Spinal cord (tissue), 10 donors: ENCODE data around the gene ADAMTSL4. TPM values are rescaled to one million over a fixed set of nuclear protein-coding genes. Genes with fewer than 3 reads are reported as not detected.

ENCODE experiments used
- DNase-seq, 6 donors: peaks; one replicate each; pipeline versions ENCODE4 v3.0.0 to v3.0.0-alpha.2; 2013 to 2015; ENCODE audit warnings: low spot score in 6 of 6, low read depth in 4 of 6
- H3K27ac ChIP-seq: one replicate; pipeline ENCODE4 v1.5.1; 2013; ENCODE audit warnings: low read depth, low read length, control low read depth
- H3K27me3 ChIP-seq: one replicate; pipeline ENCODE4 v1.6.1; 2013; ENCODE audit warnings: low read length; ENCODE audit not compliant: control insufficient read depth, insufficient read depth
- H3K36me3 ChIP-seq: one replicate; pipeline ENCODE4 v1.6.1; 2013; ENCODE audit warnings: low read length; ENCODE audit not compliant: control insufficient read depth, insufficient read depth
- H3K4me1 ChIP-seq: one replicate; pipeline ENCODE4 v1.6.1; 2013; ENCODE audit warnings: low read length; ENCODE audit not compliant: control insufficient read depth, insufficient read depth
- H3K4me3 ChIP-seq: one replicate; pipeline ENCODE4 v1.5.1; 2013; ENCODE audit warnings: low read depth, low read length, control low read depth
- H3K9me3 ChIP-seq: one replicate; pipeline ENCODE4 v1.6.1; 2013; ENCODE audit warnings: low read length; ENCODE audit not compliant: control insufficient read depth, insufficient read depth
- WGBS: methylation state at CpG from one replicate; pipeline ENCODE4 v1.1.5; 2013; ENCODE audit warnings: missing lambda C conversion rate; ENCODE audit not compliant: insufficient coverage; 5-methylcytosine and 5-hydroxymethylcytosine counted together
- polyA plus RNA-seq, 2 donors: library from polyadenylated mRNA; unstranded; fragments of 120-200 nt; gene quantifications; one replicate each; pipeline ENCODE4 v1.2.1, GENCODE V29; 2013; ENCODE audit not compliant: insufficient read length in 2 of 2
- total RNA-seq, 2 donors: library from RNA; depleted of rRNA in 1 of 2; stranded (reverse); fragments of 120-200 nt in 1 of 2; fragments of >200 nt in 1 of 2; gene quantifications; one replicate each; pipeline versions ENCODE4 v1.2.3 to v1.2.4, GENCODE V29; 2013 to 2014
- donor health status: healthy.

ADAMTSL4 gene
- total and polyA plus RNA-seq, 4 donors: 2.6 to 19.1 (median 10.4) TPM

- Histone ChIP-seq H3K27ac (no peak overlapping the region), H3K4me3 (no peak overlapping the region), H3K9me3 (no peaks in the 10 kb centered on the region), H3K4me1 (peaks cover 36% of the 10 kb centered on the region), H3K27me3 (peaks cover 5% of the 10 kb centered on the region), H3K36me3 (peaks cover 46% of the 10 kb centered on the region)
- no peak for DNase-seq
- 88% methylated on average over 21 of the region's 23 CpGs for WGBS
These were observed 4.3 kb downstream of the ADAMTSL4 start for GRCh38 chr1:150553392-150554085.

DNA sequence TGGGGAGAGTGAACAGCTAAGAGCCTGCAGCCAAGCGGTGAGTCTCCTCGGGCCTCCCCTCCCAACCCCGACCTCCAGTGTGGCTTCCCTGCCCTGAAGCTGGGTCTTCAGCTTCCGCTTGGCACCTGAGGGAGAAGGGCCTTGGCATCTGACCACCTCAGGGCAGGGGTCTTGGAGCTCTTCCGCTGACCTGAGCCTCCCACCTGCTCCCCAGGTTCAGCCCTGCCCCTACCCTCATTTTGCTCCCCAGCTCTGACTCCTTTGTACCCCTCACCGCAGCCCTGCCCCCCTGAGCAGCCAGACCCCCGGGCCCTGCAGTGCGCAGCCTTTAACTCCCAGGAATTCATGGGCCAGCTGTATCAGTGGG lies 4.9 kb downstream of the ADAMTSL4 start:
- Histone ChIP-seq H3K36me3 (peaks cover 51% of the 10 kb centered on the region), H3K9me3 (no peaks in the 10 kb centered on the region), H3K27me3 (peaks cover 3% of the 10 kb centered on the region), H3K4me1 (peaks cover 36% of the 10 kb centered on the region), H3K4me3 (no peak overlapping the region), H3K27ac (no peak overlapping the region)
- 89% methylated on average over 5 of the region's 8 CpGs for WGBS
- no peak for DNase-seq

DNA sequence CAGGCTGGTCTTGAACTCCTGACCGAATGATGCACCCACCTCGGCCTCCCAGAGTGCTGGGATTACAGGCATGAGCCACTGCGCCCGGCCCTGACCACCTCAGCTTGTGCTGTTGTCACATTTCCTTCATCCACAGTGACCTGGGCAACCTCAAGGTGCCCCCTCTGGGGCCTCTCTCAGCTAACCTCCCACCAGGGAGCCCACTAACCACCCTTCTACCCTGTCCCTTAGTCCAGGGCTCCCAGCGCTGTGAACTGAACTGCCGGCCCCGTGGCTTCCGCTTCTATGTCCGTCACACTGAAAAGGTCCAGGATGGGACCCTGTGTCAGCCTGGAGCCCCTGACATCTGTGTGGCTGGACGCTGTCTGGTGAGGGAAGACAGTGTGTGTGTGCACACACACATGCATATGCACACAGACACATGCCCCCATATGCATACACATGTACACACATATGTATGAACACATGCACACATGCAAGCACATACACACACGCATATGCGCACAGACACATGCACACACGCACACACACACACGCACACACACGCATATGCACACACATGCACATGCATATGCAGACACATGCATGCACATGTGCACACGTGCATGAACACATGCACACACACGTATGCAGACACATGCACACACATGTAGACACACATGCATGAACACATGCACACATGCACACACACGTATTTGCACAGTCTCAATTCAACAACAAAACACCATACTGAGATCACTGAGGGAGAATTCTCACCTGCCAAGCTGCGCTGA lies 6.2 kb downstream of the ADAMTSL4 start:
- no peaks in the 10 kb centered on the region for H3K9me3 ChIP-seq
- H3K36me3 ChIP-seq: peaks cover 58% of the 10 kb centered on the region
- no peaks in the 10 kb centered on the region for H3K27me3 ChIP-seq
- no peak overlapping the region for H3K27ac ChIP-seq
- H3K4me3 ChIP-seq: no peak overlapping the region
- 91% methylated on average over 12 of the region's 19 CpGs for WGBS
- no peak for DNase-seq
- H3K4me1 ChIP-seq: peaks cover 39% of the 10 kb centered on the region

DNA sequence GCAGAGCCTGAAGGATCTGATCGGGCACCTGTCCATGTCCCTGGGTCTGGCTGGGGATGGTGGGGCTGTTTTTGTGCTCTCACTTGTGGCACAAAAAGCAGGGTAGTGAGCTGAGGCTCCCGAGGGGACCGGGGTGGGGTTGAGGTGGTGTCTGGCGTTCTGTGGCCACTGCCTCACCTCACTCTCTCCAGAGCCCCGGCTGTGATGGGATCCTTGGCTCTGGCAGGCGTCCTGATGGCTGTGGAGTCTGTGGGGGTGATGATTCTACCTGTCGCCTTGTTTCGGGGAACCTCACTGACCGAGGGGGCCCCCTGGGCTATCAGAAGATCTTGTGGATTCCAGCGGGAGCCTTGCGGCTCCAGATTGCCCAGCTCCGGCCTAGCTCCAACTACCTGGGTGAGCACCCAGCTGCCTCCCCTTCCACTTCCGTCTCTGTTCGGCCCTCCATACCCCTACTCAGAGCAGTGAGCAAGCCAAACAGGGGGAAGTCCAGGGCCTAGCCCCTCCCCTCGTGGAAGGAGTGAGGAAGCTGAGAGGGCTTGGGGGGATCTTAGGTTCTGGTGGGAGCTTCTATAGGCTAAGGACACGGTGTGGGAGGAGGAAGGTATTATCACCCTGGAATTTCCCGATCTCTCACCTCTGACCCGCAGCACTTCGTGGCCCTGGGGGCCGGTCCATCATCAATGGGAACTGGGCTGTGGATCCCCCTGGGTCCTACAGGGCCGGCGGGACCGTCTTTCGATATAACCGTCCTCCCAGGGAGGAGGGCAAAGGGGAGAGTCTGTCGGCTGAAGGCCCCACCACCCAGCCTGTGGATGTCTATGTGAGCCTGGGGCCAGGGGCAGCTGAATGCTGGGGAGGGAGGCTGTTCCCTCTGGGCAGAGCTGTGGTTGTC lies 7.0 kb downstream of the ADAMTSL4 start:
- peaks cover 43% of the 10 kb centered on the region for H3K4me1 ChIP-seq
- H3K27ac ChIP-seq: no peak overlapping the region
- H3K27me3 ChIP-seq: no peaks in the 10 kb centered on the region
- no peak overlapping the region for H3K4me3 ChIP-seq
- 62% methylated on average over 19 of the region's 26 CpGs for WGBS
- H3K36me3 ChIP-seq: peaks cover 58% of the 10 kb centered on the region
- H3K9me3 ChIP-seq: no peaks in the 10 kb centered on the region
- no peak for DNase-seq

GRCh38 chr1:150557065-150557600 lies 7.9 kb downstream of the ADAMTSL4 start:
- Histone ChIP-seq H3K4me1 (peaks cover 48% of the 10 kb centered on the region), H3K27ac (no peak overlapping the region), H3K27me3 (no peaks in the 10 kb centered on the region), H3K9me3 (no peaks in the 10 kb centered on the region), H3K4me3 (no peak overlapping the region), H3K36me3 (peaks cover 58% of the 10 kb centered on the region)
- 89% methylated on average over 20 of the region's 26 CpGs for WGBS
- DNase-seq: no peak

GRCh38 chr1:150557813-150558212 lies 8.6 kb downstream of the ADAMTSL4 start:
- H3K4me3 ChIP-seq: no peak overlapping the region
- H3K27me3 ChIP-seq: no peaks in the 10 kb centered on the region
- no peak overlapping the region for H3K27ac ChIP-seq
- DNase-seq: no peak
- WGBS: 77% methylated on average over 8 of the region's 15 CpGs
- H3K4me1 ChIP-seq: peaks cover 50% of the 10 kb centered on the region
- H3K9me3 ChIP-seq: no peaks in the 10 kb centered on the region
- peaks cover 58% of the 10 kb centered on the region for H3K36me3 ChIP-seq

DNA sequence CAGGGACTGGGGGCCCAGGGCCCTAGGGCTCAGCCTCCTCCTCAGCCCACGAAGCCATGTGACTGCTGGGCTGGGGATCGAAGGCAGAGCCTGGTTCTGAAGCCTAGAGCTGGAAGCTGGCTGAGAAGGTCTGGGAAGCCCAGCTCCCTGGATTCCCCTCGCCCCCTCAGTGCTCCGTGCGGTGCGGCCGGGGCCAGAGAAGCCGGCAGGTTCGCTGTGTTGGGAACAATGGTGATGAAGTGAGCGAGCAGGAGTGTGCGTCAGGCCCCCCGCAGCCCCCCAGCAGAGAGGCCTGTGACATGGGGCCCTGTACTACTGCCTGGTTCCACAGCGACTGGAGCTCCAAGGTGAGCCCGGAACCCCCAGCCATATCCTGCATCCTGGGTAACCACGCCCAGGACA lies 9.1 kb downstream of the ADAMTSL4 start:
- Histone ChIP-seq H3K27ac (no peak overlapping the region), H3K9me3 (no peaks in the 10 kb centered on the region), H3K27me3 (no peaks in the 10 kb centered on the region), H3K36me3 (peaks cover 56% of the 10 kb centered on the region), H3K4me3 (peak overlapping the region; percentile 12), H3K4me1 (peaks cover 49% of the 10 kb centered on the region)
- DNase-seq: no peak
- 78% methylated on average over 15 of the region's 15 CpGs for WGBS

DNA sequence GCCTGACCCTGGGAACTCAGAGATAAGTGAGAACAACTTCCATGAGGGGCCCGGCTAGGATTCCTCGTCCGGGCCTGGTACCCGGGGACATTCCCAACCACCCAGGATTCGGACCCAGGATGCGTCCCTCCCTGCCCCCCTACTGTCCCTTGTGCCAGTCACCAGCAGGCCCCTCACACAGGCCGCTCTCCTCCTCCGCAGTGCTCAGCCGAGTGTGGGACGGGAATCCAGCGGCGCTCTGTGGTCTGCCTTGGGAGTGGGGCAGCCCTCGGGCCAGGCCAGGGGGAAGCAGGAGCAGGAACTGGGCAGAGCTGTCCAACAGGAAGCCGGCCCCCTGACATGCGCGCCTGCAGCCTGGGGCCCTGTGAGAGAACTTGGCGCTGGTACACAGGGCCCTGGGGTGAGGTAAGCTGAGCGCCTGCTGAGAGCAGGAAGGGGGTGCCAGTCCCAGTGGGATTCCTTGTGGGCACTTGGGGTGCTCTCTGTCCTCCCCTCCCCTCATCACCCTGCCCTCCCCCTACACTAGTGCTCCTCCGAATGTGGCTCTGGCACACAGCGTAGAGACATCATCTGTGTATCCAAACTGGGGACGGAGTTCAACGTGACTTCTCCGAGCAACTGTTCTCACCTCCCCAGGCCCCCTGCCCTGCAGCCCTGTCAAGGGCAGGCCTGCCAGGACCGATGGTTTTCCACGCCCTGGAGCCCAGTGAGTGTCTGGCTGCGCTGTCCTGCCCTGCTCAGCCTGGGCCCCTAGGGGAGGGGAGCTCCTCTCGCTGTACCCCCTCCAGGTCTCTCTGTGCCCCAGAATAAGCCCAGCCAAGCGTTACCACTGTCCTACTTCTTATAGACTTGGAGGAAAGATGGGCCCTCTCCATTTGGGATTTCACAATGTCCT lies 9.8 kb downstream of the ADAMTSL4 start:
- WGBS: 84% methylated on average over 24 of the region's 28 CpGs
- no peak for DNase-seq
- peaks cover 49% of the 10 kb centered on the region for H3K36me3 ChIP-seq
- H3K4me3 ChIP-seq: peak overlapping the region; percentile 12
- H3K4me1 ChIP-seq: peaks cover 52% of the 10 kb centered on the region
- no peak overlapping the region for H3K27ac ChIP-seq
- no peaks in the 10 kb centered on the region for H3K27me3 ChIP-seq
- no peaks in the 10 kb centered on the region for H3K9me3 ChIP-seq

- Histone ChIP-seq H3K27me3 (no peaks in the 10 kb centered on the region), H3K9me3 (no peaks in the 10 kb centered on the region), H3K27ac (no peak overlapping the region), H3K4me3 (no peak overlapping the region), H3K4me1 (peaks cover 57% of the 10 kb centered on the region), H3K36me3 (peaks cover 42% of the 10 kb centered on the region)
- DNase-seq: no peak
- 55% methylated on average over 4 of the region's 10 CpGs for WGBS
These were observed 10.4 kb downstream of the ADAMTSL4 start for GRCh38 chr1:150559656-150560010.
